C4-2B (cell line): ENCODE measurements around the gene CCDC181.

Experiments
- ZFX ChIP-seq: fragments of 450-650 bp; IDR thresholded peaks from 2 replicates; pipeline ENCODE4 v1.6.1; 2017
- TF ChIP-seq, protein P1 (sequence below): fragments of 450-650 bp; conservative IDR thresholded peaks from 2 replicates; pipeline ENCODE4 v1.5.1; 2017; ENCODE audit warnings: mild to moderate bottlenecking

- TF ChIP-seq, protein P1, sequence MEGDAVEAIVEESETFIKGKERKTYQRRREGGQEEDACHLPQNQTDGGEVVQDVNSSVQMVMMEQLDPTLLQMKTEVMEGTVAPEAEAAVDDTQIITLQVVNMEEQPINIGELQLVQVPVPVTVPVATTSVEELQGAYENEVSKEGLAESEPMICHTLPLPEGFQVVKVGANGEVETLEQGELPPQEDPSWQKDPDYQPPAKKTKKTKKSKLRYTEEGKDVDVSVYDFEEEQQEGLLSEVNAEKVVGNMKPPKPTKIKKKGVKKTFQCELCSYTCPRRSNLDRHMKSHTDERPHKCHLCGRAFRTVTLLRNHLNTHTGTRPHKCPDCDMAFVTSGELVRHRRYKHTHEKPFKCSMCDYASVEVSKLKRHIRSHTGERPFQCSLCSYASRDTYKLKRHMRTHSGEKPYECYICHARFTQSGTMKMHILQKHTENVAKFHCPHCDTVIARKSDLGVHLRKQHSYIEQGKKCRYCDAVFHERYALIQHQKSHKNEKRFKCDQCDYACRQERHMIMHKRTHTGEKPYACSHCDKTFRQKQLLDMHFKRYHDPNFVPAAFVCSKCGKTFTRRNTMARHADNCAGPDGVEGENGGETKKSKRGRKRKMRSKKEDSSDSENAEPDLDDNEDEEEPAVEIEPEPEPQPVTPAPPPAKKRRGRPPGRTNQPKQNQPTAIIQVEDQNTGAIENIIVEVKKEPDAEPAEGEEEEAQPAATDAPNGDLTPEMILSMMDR, result no peak
- no peak for TF ChIP-seq ZFX
These were observed 6.0 kb downstream of the CCDC181 start for GRCh38 chr1:169421309-169421708.
